GM12892 (cell line): ENCODE measurements around the gene TRIO.

Experiments
- POLR2A ChIP-seq: IDR thresholded peaks from 2 replicates; pipeline ENCODE4 v1.6.1; 2011; ENCODE audit warnings: low read depth, low read length, control low read depth
- POLR2AphosphoS5 ChIP-seq: IDR thresholded peaks from 2 replicates; pipeline ENCODE4 v1.6.1; 2011; ENCODE audit warnings: low read depth, low read length, control low read depth
- TAF1 ChIP-seq: IDR thresholded peaks from 2 replicates; pipeline ENCODE4 v1.6.1; 2011; ENCODE audit warnings: low read depth, mild to moderate bottlenecking, control low read depth, low read length, borderline replicate concordance

DNA sequence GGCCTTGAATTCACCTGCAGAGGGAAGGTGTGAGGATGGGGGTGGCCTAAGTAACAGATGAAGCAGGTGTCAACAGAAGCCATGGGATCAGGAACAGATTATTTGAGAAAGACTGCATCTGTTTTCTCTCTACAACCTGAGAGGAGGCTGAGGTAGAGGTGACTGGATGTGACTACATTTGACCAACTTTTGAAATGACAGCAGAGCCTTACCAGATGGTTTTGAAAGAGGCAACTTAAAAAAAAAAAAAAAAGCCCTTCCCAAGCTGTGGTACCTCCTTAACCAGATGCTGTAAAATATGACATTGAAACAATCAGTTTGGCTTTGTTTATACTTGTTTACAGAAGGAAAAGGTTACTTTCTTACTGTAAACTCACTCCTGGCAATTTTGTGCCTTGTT lies 108.6 kb downstream of the TRIO start:
- no peak for TF ChIP-seq POLR2A
- TF ChIP-seq POLR2AphosphoS5, result no peak
- TF ChIP-seq TAF1, result no peak
